ENCODE results near the gene RNASEH2A. TPM values are rescaled to one million over a fixed set of nuclear protein-coding genes. Genes with fewer than 3 reads are reported as not detected.

RNASEH2A gene
- total and polyA plus RNA-seq, 2 donors (not counting 1 experiment from before 2014, with no cell fraction given), result 14.5 to 18.9 TPM

DNA sequence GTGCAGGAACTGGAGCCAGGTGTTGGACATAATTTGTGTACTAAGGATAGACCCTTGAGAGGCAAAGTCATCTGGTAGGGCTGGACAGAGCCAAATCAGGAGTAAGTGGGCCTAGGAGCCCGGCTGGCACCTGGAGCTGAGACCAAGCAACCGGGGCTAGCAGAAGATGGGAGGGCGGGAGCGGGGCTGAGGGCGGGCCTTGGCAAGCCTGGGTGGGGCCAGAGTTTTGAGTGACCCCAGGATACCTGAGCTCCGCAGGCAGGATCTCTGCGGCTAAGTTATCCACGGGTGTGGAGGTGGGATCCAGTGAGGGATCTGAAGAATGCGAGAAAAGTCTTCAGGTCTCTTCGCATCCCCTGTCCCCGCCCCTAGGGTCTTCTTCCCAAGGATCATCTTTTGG is 39.2 kb upstream of the RNASEH2A start:
- no peak overlapping the region for H3K4me3 Mint-ChIP-seq
- intact Hi-C loops (cut with micrococcal nuclease), result no loop called here
- TF ChIP-seq, protein P1, sequence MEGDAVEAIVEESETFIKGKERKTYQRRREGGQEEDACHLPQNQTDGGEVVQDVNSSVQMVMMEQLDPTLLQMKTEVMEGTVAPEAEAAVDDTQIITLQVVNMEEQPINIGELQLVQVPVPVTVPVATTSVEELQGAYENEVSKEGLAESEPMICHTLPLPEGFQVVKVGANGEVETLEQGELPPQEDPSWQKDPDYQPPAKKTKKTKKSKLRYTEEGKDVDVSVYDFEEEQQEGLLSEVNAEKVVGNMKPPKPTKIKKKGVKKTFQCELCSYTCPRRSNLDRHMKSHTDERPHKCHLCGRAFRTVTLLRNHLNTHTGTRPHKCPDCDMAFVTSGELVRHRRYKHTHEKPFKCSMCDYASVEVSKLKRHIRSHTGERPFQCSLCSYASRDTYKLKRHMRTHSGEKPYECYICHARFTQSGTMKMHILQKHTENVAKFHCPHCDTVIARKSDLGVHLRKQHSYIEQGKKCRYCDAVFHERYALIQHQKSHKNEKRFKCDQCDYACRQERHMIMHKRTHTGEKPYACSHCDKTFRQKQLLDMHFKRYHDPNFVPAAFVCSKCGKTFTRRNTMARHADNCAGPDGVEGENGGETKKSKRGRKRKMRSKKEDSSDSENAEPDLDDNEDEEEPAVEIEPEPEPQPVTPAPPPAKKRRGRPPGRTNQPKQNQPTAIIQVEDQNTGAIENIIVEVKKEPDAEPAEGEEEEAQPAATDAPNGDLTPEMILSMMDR (IDR thresholded peaks at IDR 0.05), result no peak
- TF ChIP-seq EZH2 (IDR thresholded peaks at IDR 0.05; ENCODE audit: borderline replicate concordance, insufficient read depth, low read depth, low read length, poor library complexity, severe bottlenecking), result no peak
- peaks cover 10% of the 10 kb centered on the region for H3K4me1 Mint-ChIP-seq
- Histone ChIP-seq H3K27me3 (replicated peaks in 1 of 4; ENCODE audit: control extremely low read depth in 1 of 4, control insufficient read depth in 3 of 4, insufficient read depth in 4 of 4, low read length in 3 of 4) (no peaks in the 10 kb centered on the region), H3K27ac (ENCODE audit: low read length in 2 of 2) (no peak overlapping the region), H2AFZ (ENCODE audit: insufficient read depth, low read depth, low read length, poor library complexity, severe bottlenecking) (no peak overlapping the region), H3K79me2 (ENCODE audit: control insufficient read depth, insufficient read depth, low read length) (no peaks in the 10 kb centered on the region), H3K4me1 (ENCODE audit: control insufficient read depth in 2 of 2, insufficient read depth in 2 of 2, low read length in 2 of 2) (peaks cover 6 to 8% of the 10 kb centered on the region in 2 donors), H3K9me3 (ENCODE audit: control extremely low read depth in 1 of 3, control insufficient read depth in 2 of 3, insufficient read depth in 1 of 3, low read length in 2 of 3) (peaks cover 0 to 7% (median 0%) of the 10 kb centered on the region in 3 donors), H3K9ac (ENCODE audit: low read length) (no peak overlapping the region), H4K20me1 (ENCODE audit: control insufficient read depth, insufficient read depth, low read length, poor library complexity, severe bottlenecking) (no peaks in the 10 kb centered on the region), H3K4me2 (replicated peaks; ENCODE audit: low read depth, low read length, poor library complexity, severe bottlenecking) (no peak overlapping the region), H3K4me3 (ENCODE audit: control extremely low read depth in 1 of 5, extremely low read depth in 1 of 5, insufficient read depth in 1 of 5, low read depth in 2 of 5, low read length in 4 of 5) (no peak overlapping the region), H3K36me3 (replicated peaks in 1 of 2; ENCODE audit: control extremely low read depth in 1 of 2, control insufficient read depth in 1 of 2, extremely low read depth in 1 of 2, insufficient read depth in 2 of 2, low read length in 1 of 2) (peaks cover 0 to 5% of the 10 kb centered on the region in 2 experiments)
- DNase-seq, result no peak
- no peak for ATAC-seq (ENCODE audit: low read depth)
- H3K27ac Mint-ChIP-seq, result no peak overlapping the region
- CTCF ChIA-PET, result interaction anchor here (1.0 to 27.9 kb wide), 12 partner anchors 9 to 115 kb away, joined by 3 to 1147 read pairs (median 8); partner anchors contain the start of genes DNASE2, GET3, HOOK2 and JUNB
- no peaks in the 10 kb centered on the region for H3K9me3 Mint-ChIP-seq (ENCODE audit: insufficient read depth)
- WGBS (ENCODE audit: insufficient coverage), result 96% methylated on average over 11 of the region's 11 CpGs
- H3K27me3 Mint-ChIP-seq, result no peaks in the 10 kb centered on the region
- POLR2A ChIA-PET, result interaction anchor here (0.6 to 2.3 kb wide), 3 partner anchors 25 to 135 kb away, joined by 4 to 8 read pairs (median 5); no protein-coding TSS in a partner anchor

DNA sequence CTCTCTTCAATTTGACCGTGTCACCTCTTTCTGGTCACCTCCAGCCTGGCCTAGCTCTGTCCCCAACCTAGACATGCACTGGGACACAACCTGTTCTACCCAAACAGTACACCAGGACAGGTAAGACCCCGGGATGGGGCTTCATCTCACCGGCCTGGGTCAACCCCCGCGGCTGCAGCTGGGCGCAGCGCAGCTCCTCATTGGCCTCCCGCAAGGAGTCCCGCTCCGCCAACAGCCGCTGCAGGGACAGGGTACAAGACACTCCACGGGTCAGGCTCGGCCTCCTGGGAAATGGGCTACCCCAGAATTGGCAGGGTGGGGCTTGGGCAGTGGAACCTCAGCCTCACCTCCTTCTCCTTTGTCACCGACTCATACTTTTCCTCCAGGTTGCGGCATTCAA is 38.7 kb upstream of the RNASEH2A start:
- peaks cover 10% of the 10 kb centered on the region for H3K4me1 Mint-ChIP-seq
- ATAC-seq (ENCODE audit: low read depth) (no peak), DNase-seq (no peak)
- 97% methylated on average over 13 of the region's 15 CpGs for WGBS (ENCODE audit: insufficient coverage)
- no peak overlapping the region for H3K27ac ChIP-seq (ENCODE audit: low read length in 2 of 2)
- no peak overlapping the region for H3K4me3 Mint-ChIP-seq
- no peaks in the 10 kb centered on the region for H3K27me3 ChIP-seq (replicated peaks in 1 of 4; ENCODE audit: control extremely low read depth in 1 of 4, control insufficient read depth in 3 of 4, insufficient read depth in 4 of 4, low read length in 3 of 4)
- POLR2A ChIA-PET, result interaction anchor here (0.6 to 2.3 kb wide), 3 partner anchors 28 to 135 kb away, joined by 3 to 8 read pairs (median 5); no protein-coding TSS in a partner anchor
- H3K4me3 ChIP-seq (ENCODE audit: control extremely low read depth in 1 of 5, extremely low read depth in 1 of 5, insufficient read depth in 1 of 5, low read depth in 2 of 5, low read length in 4 of 5), result no peak overlapping the region
- H3K9me3 Mint-ChIP-seq (ENCODE audit: insufficient read depth), result no peaks in the 10 kb centered on the region
- H2AFZ ChIP-seq (ENCODE audit: insufficient read depth, low read depth, low read length, poor library complexity, severe bottlenecking), result no peak overlapping the region
- intact Hi-C loops (cut with micrococcal nuclease), result no loop called here
- peaks cover 6 to 8% of the 10 kb centered on the region in 2 donors for H3K4me1 ChIP-seq (ENCODE audit: control insufficient read depth in 2 of 2, insufficient read depth in 2 of 2, low read length in 2 of 2)
- H3K36me3 ChIP-seq (replicated peaks in 1 of 2; ENCODE audit: control extremely low read depth in 1 of 2, control insufficient read depth in 1 of 2, extremely low read depth in 1 of 2, insufficient read depth in 2 of 2, low read length in 1 of 2), result peaks cover 0 to 5% of the 10 kb centered on the region in 2 experiments
- no peaks in the 10 kb centered on the region for H3K27me3 Mint-ChIP-seq
- no peak overlapping the region for H3K9ac ChIP-seq (ENCODE audit: low read length)
- H3K4me2 ChIP-seq (replicated peaks; ENCODE audit: low read depth, low read length, poor library complexity, severe bottlenecking), result no peak overlapping the region
- H3K27ac Mint-ChIP-seq, result no peak overlapping the region
- TF ChIP-seq EZH2 (IDR thresholded peaks at IDR 0.05; ENCODE audit: borderline replicate concordance, insufficient read depth, low read depth, low read length, poor library complexity, severe bottlenecking), result no peak
- TF ChIP-seq, protein P1 (IDR thresholded peaks at IDR 0.05), result no peak
- no peaks in the 10 kb centered on the region for H4K20me1 ChIP-seq (ENCODE audit: control insufficient read depth, insufficient read depth, low read length, poor library complexity, severe bottlenecking)
- peaks cover 0 to 7% (median 0%) of the 10 kb centered on the region in 3 donors for H3K9me3 ChIP-seq (ENCODE audit: control extremely low read depth in 1 of 3, control insufficient read depth in 2 of 3, insufficient read depth in 1 of 3, low read length in 2 of 3)
- no peaks in the 10 kb centered on the region for H3K79me2 ChIP-seq (ENCODE audit: control insufficient read depth, insufficient read depth, low read length)
- CTCF ChIA-PET, result interaction anchor here (1.0 to 27.9 kb wide), 9 partner anchors 8 to 91 kb away, joined by 4 to 1147 read pairs (median 9); partner anchors contain the start of genes GET3, HOOK2, JUNB and PRDX2
